ENCODE measurements around the gene BPIFB4. TPM values are rescaled to one million over a fixed set of nuclear protein-coding genes. Genes with fewer than 3 reads are reported as not detected.

BPIFB4 gene
- total and polyA plus RNA-seq, 2 of the 4 experiments (the other 2 are of a cell fraction): not detected

GRCh38 chr20:33032555-33032954 lies 46.9 kb upstream of the BPIFB4 start:
- H3K14ac ChIP-seq (replicated peaks; ENCODE audit: low read depth, low read length): no peak overlapping the region
- no peak overlapping the region for H2AFZ ChIP-seq (replicated peaks; ENCODE audit: low read length, poor library complexity)
- no peak overlapping the region for H4K91ac ChIP-seq (ENCODE audit: insufficient read depth, low read depth, low read length)
- in situ Hi-C loops (cut with MboI; ENCODE audit: low sequenced_read_pairs) (no loop called here), intact Hi-C loops (cut with micrococcal nuclease) (no loop called here), dilution Hi-C loops (cut with HindIII; ENCODE audit: low sequenced_read_pairs, unreplicated experiment) (no loop called here)
- H3K4ac ChIP-seq (ENCODE audit: low read depth, low read length): no peak overlapping the region
- no peaks in the 10 kb centered on the region for H3K79me1 ChIP-seq (ENCODE audit: low read depth in 1 of 2, low read length in 2 of 2)
- no peaks in the 10 kb centered on the region for H3K9me1 ChIP-seq (ENCODE audit: insufficient read depth, low read length)
- H3K9ac ChIP-seq (ENCODE audit: low read depth, low read length): no peak overlapping the region
- H3K4me2 ChIP-seq (ENCODE audit: low read depth, low read length): no peak overlapping the region
- no peak overlapping the region for H4K5ac ChIP-seq (ENCODE audit: low read depth, low read length)
- no peak overlapping the region for H2BK5ac ChIP-seq (ENCODE audit: low read depth, low read length, poor library complexity, severe bottlenecking)
- WGBS, 2 experiments (ENCODE audit: extremely low coverage in 2 of 2, insufficient read length in 1 of 2): 0% methylated on average over 1 of the region's 6 CpGs; no CpG with 5 or more reads in 1 of the 2 experiments
- no peaks in the 10 kb centered on the region for H3K36me3 ChIP-seq (ENCODE audit: control insufficient read depth, insufficient read depth, low read length)
- no peak overlapping the region for H3K4me3 ChIP-seq (ENCODE audit: insufficient read depth, low read depth, low read length)
- ATAC-seq (ENCODE audit: low read depth): no peak
- H2BK20ac ChIP-seq (ENCODE audit: low read depth, low read length): no peak overlapping the region
- TF ChIP-seq CEBPB (IDR thresholded peaks at IDR 0.05; ENCODE audit: low read depth, low read length): no peak
- no peak for TF ChIP-seq RCOR1 (IDR thresholded peaks at IDR 0.05; ENCODE audit: insufficient replicate concordance, low read length)
- no peak for TF ChIP-seq USF2 (IDR thresholded peaks at IDR 0.05; ENCODE audit: low read depth, low read length)
- no peak for TF ChIP-seq SMC3 (IDR thresholded peaks at IDR 0.05; ENCODE audit: low read depth, low read length)
- TF ChIP-seq FOS (IDR thresholded peaks at IDR 0.05; ENCODE audit: low read depth, low read length): no peak
- TF ChIP-seq ELK1 (IDR thresholded peaks at IDR 0.05; ENCODE audit: borderline replicate concordance, low read depth, low read length): no peak
- TF ChIP-seq NFE2L2 (IDR thresholded peaks at IDR 0.05; ENCODE audit: low read depth, low read length): no peak
- no peak for TF ChIP-seq CTCF (conservative IDR thresholded peaks at IDR 0.05; ENCODE audit: low read depth, low read length)
- TF ChIP-seq RFX5 (IDR thresholded peaks at IDR 0.05; ENCODE audit: low read depth, low read length): no peak
- no peak for TF ChIP-seq POLR2A (IDR thresholded peaks at IDR 0.05; ENCODE audit: low read depth, low read length)
- TF ChIP-seq BHLHE40 (IDR thresholded peaks at IDR 0.05; ENCODE audit: low read depth, low read length): no peak
- TF ChIP-seq MAZ (IDR thresholded peaks at IDR 0.05; ENCODE audit: borderline replicate concordance, low read depth, low read length): no peak
- H2BK120ac ChIP-seq (ENCODE audit: low read depth, low read length): no peak overlapping the region
- H4K8ac ChIP-seq (ENCODE audit: low read depth in 2 of 2, low read length in 2 of 2): no peak overlapping the region
- CTCF ChIA-PET: no interaction called here
- BruUV-seq (replicated peaks): no TSS peak
- no peaks in the 10 kb centered on the region for H4K20me1 ChIP-seq (ENCODE audit: insufficient read depth, low read length)
- no peak overlapping the region for H3K27ac ChIP-seq (ENCODE audit: insufficient read depth, low read length)
- no peak overlapping the region for H2BK15ac ChIP-seq (ENCODE audit: low read depth, low read length)
- H3K23ac ChIP-seq (ENCODE audit: low read depth, low read length): no peak overlapping the region
- no peak for DNase-seq
- no peaks in the 10 kb centered on the region; the same call in 1 of the 2 replicates for H3K27me3 ChIP-seq (ENCODE audit: control insufficient read depth, insufficient read depth, low read length)
- H3K9me3 ChIP-seq (ENCODE audit: control insufficient read depth, insufficient read depth, low read length): no peaks in the 10 kb centered on the region
- H3K56ac ChIP-seq (ENCODE audit: extremely low read depth, insufficient read depth, low read length): no peak overlapping the region
- no peaks in the 10 kb centered on the region for H3K4me1 ChIP-seq (ENCODE audit: control insufficient read depth, insufficient read depth, low read length)
- no peak overlapping the region for H2AK5ac ChIP-seq (ENCODE audit: low read depth, low read length)
- POLR2A ChIA-PET (ENCODE audit: unreplicated experiment): no interaction called here
- H3K18ac ChIP-seq (ENCODE audit: low read depth, low read length): no peak overlapping the region
- H2AK9ac ChIP-seq (replicated peaks; ENCODE audit: low read depth, low read length, poor library complexity): no peak overlapping the region

Data from IMR-90 (cell line).